HG03280 (cell line): Measurements from ENCODE around the gene JAG1.

Experiments
- ATAC-seq: cut with Tn5 transposase; IDR thresholded peaks from one replicate; pipeline ENCODE4 v1.9.1; 2021; ENCODE audit warnings: mild to moderate bottlenecking, moderate library complexity; ENCODE audit not compliant: unreplicated experiment

The JAG1 gene

GRCh38 chr20:10639737-10640556, 33.9 kb downstream of the JAG1 start:
- no peak for ATAC-seq

DNA sequence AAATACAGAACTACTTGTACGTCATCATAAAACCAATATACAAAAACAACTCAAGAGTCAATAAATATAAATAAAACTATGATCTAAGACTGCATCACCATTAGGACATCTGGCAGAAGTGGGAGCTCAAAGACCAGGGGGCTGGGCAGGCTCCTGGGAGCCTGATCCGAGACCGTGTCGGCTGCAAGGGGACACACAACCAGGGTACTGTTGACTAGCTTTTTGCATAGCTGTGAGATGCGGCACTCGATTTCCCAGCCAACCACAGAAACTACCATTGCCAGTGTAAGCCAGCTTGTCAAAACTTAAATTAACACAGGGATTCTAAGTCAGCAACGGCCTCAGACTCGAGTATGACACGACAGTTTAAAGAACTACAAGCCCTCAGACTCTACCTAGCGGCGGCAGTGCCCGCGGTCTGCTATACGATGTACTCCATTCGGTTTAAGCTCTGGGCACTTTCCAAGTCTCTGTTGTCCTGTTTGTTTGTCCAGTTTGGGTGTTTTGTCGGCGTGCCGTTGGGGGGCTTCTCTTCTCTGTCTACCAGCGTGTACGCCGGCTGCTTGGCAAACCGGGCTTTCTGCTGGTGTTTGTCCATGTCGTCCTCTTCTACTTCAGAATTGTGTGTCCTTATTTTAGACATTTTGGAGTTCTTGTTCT, 34.6 kb downstream of the JAG1 start:
- no peak for ATAC-seq

DNA sequence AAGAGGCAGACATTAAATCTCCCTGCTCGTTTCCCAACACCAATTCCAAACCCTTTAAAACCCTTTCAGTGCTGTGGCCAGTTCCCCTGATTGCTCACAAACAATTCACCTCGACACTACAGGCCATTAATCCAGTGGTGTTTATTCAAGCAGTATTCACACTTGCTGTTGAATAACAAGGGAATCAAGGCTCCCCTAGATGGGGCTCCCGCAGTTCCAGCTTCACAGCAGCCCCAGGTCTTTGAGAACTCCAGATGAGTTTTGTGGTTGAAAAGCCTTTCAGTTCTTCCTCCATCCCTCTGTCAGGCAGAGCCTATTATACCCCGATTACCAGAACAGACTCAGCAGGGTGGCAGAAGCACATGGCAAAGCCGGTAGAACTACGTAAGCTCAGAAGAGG, 36.2 kb downstream of the JAG1 start:
- ATAC-seq = no peak

- ATAC-seq = no peak
Observed at GRCh38 chr20:10637031-10637559, 36.7 kb downstream of the JAG1 start.

DNA sequence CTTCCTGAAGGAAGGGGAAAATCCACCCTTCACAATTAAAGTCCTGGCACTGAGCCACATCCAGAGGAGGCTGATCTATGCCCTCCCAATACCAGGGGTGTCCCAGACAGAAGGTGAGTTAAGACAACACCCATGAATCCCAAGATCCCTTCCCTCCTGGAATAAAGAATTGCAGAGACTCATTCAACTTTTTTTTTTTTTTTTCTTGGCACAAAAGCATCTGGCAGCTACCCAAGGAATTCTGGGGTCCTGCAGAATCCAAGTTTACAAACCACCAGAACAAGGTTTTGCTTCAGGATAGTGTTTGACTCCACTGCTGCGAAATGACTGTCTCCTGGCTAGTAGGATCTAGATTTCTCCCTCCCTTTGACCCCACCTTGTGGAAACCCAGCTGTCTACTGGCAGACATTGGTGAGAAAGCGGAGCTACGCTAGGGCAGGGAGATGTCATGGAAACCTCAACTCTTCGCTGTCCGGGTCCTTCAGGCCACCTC, 37.4 kb downstream of the JAG1 start:
- no peak for ATAC-seq

GRCh38 chr20:10635476-10636208, 38.2 kb downstream of the JAG1 start:
- no peak for ATAC-seq

GRCh38 chr20:10634683-10635411, 39.0 kb downstream of the JAG1 start:
- ATAC-seq = no peak

DNA sequence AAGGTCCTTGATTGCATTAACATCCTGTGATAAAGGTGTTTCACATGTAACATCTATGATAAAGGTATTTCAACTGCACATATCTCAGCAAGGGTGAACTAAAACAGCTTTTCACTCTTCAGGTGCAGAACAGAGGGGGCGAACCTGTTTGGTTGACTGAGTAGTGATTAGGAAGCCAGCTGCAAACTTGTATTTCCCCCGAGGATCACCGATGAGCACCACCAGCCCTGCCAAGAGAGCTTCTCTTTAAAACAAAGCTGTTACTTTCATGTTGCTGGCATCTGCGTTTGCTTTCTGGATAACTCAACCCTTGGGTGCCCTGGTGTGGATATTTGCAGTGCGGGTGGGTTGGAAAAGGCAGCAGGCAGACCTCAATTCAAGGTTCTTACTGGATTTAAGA, 39.6 kb downstream of the JAG1 start:
- no peak for ATAC-seq

GRCh38 chr20:10633718-10634117, 40.1 kb downstream of the JAG1 start:
- ATAC-seq = no peak

DNA sequence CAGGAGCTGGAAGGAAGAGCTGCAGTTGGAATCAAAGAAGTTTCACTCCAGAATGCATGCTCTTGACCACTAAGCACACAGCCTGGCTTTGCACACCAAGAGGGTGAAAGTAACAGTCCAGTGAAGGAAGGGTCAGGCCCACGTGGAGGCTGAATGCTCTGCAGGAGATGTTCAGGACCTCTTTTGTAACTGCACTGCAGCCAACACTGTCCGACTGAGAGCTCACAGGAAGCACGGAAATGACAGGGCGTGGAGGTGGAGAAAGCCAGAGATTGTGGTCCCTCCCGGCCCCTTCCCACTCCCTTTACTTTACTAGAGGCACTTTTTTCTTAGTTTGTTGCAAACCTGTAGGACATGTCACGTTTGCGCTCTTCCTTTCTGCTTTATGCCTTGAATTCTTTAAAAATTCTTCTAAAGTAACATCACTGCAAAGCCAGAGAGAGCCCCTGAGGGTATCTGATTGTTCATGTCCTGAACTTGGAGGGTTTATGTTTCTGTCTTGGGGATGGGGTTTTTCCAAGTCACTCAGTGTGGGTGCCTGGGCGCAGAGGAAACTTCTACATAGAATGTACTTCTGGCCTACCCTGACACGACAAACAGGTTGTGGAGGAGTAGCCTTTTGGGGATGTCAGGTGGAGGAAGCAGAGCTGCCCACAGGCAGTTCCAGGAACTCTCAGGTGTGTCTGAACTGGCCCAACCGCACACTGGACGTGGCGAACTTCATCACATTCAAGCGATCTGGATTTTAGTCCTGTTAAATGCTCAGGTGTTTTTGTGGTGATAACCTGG, 40.9 kb downstream of the JAG1 start:
- no peak for ATAC-seq

- no peak for ATAC-seq
Observed at GRCh38 chr20:10631126-10631525, 42.7 kb downstream of the JAG1 start.

- ATAC-seq = no peak
Observed at GRCh38 chr20:10629946-10630650, 43.7 kb downstream of the JAG1 start.

DNA sequence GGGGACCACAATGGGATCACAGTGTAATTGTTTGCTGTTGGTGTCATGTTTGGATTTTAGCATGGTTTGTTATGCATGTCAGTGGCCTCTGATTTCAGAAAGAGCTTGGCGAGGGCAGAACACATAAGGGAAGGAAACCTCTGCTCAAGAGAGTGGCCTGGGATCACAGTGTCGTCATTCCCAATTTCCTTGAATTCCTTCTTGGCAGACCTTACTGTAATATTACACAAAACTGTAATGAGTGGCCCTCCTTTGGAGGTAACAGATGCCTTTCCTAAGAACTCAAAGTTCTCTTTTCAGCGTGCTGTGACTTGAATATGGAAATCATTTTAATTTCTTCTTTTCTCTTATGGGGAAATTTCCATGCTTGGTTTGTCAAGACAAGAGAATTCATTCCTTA, 46.9 kb downstream of the JAG1 start:
- no peak for ATAC-seq

- no peak for ATAC-seq
Observed at GRCh38 chr20:10625641-10626040, 48.2 kb downstream of the JAG1 start.

DNA sequence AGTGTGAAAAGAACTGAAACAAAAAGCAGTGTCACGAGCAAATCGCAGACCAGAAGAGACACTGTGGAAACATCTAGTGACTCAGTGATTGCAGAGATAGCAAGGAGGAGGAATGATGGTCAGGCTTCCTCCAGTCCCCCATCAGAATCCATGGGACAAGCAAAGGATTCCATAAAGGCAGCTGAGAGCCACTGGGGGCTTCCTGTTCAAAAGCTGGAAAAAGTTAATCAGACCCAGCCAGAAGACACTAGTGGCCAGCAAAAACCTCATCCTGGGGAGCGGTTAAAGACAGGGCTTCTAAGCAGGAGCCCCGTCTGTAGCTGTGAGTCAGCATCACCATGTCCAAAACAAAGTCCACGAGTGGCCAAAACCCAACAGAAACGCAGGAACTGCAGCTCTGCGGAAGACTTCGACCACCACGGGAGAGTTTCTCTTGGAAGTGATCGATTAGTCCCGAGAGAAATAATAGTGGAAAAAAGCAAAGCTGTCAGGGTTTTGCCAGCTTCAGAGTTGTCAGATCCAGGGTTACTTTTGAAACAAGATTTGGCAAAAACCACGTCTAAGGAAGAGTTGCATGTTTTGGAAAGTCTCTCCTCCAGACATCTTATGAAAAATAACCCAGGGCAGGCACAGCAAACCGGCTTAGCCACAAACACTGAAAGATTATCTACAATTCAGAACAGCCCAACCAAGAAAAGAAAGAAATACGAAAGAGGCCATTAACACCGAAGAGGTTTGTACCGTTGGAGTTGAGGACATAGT, 51.0 kb downstream of the JAG1 start:
- ATAC-seq = no peak

- ATAC-seq = no peak
Observed at GRCh38 chr20:10621149-10621548, 52.6 kb downstream of the JAG1 start.

DNA sequence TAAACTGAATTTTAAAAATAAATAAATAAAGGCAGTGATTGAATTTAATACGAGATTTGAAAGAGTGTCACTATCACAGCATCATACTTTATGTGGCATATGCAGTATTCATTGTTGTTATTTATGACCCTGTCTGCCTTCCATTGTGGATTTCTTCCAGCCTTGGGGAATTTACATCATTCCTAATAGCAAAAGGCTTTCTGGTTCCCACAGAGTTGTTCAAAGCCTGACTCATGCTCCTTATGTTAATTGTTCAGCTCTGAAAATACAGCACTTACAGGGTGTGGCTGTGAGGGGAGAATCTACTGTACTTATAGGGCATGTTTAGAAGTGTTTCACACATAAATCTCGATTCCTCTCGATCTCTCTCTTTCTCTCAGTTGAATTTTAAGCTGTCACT, 54.4 kb downstream of the JAG1 start:
- no peak for ATAC-seq

DNA sequence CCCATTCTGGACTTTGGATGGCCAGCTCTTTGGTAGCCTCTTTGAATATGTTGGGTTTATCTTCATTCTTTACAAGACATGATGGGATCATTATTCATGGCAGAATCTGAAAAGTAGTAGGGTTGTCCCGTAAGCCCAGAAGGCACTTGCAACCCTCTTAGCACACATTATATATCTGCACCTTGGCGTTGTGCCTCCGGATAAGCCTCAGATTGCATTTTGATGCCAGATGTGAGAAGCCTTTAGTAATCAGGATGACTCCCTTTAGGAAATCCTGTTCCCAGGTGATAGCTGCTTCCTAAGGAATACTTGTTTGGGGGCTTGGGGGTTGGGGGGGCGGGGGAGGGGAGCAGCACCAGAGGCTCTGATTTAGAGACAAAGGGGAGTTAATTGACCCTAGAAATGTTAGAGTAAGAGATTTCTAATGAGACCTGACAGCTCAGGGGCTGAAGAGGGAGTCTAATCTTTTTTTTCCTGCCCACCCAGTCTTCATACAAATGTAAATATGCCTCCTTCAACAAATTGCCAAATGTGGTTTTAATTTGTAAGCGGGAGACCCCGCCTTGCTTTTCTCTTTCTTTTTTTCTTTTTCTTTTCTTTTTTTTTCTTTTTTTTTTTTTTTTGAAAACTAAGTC, 55.1 kb downstream of the JAG1 start:
- no peak for ATAC-seq
